Activated CD4-positive, alpha-beta T cell treated with anti-CD3 and anti-CD28 coated beads for 36 hours (primary cell): ENCODE data around the gene TBC1D10B. TPM values are rescaled to one million over a fixed set of nuclear protein-coding genes. Genes with fewer than 3 reads are reported as not detected.
A peak's percentile ranks its signal among the peaks of the same experiment; 100 is the strongest.

ENCODE experiments used
- ATAC-seq: fragments of 200-7000 bp; cut with Tn5 transposase; one replicate; pipeline ENCODE4 v1.10.0; 2021; ENCODE audit warnings: mild to moderate bottlenecking, moderate library complexity
- CTCF ChIA-PET: fragments of 350-600 bp; sonication (Branson Sonifier 250); formaldehyde crosslinking; loops from one replicate; lab custom pipeline; 2021; ENCODE audit warnings: antibody characterized with exemption; lab: Charles Lee
- POLR2A ChIA-PET: fragments of 350-600 bp; sonication (Branson Sonifier 250); formaldehyde crosslinking; loops from one replicate; lab custom pipeline; 2021; ENCODE audit warnings: antibody characterized with exemption, inconsistent platforms; lab: Charles Lee
- DNase-seq: peaks from one replicate; pipeline ENCODE4 v3.0.0-alpha.2; 2020
- H3K27ac Mint-ChIP-seq: one replicate; pipeline ENCODE4 v1.8.0; 2021; ENCODE audit warnings: mixed read lengths
- H3K27me3 Mint-ChIP-seq: one replicate; pipeline ENCODE4 v1.8.0; 2021; ENCODE audit warnings: mixed read lengths
- H3K36me3 Mint-ChIP-seq: one replicate; pipeline ENCODE4 v1.8.0; 2021; ENCODE audit warnings: low read depth, mixed read lengths
- H3K4me1 Mint-ChIP-seq: one replicate; pipeline ENCODE4 v1.8.0; 2021; ENCODE audit warnings: mixed read lengths
- H3K4me3 Mint-ChIP-seq: one replicate; pipeline ENCODE4 v1.8.0; 2021; ENCODE audit warnings: mild to moderate bottlenecking, moderate library complexity, mixed read lengths
- H3K9me3 Mint-ChIP-seq: one replicate; pipeline ENCODE4 v1.8.0; 2021; ENCODE audit warnings: low read depth, mixed read lengths
- intact Hi-C, 2 experiments: fragments of 100-400 bp; cut with DNase I in 1 of 2; cut with micrococcal nuclease in 1 of 2; formaldehyde crosslinking; loops; one replicate each; pipeline versions ENCODE4 v1.14.2 to v1.15.1; 2022 to 2024; cut with DNase I, micrococcal nuclease
- total RNA-seq, 2 experiments: library from RNA; stranded (reverse); gene quantifications; one replicate each; pipeline ENCODE4 v1.2.3, GENCODE V29; 2021

Gene TBC1D10B
- total RNA-seq, 2 experiments from 2014 or later = 38.1 to 43.4 TPM

DNA sequence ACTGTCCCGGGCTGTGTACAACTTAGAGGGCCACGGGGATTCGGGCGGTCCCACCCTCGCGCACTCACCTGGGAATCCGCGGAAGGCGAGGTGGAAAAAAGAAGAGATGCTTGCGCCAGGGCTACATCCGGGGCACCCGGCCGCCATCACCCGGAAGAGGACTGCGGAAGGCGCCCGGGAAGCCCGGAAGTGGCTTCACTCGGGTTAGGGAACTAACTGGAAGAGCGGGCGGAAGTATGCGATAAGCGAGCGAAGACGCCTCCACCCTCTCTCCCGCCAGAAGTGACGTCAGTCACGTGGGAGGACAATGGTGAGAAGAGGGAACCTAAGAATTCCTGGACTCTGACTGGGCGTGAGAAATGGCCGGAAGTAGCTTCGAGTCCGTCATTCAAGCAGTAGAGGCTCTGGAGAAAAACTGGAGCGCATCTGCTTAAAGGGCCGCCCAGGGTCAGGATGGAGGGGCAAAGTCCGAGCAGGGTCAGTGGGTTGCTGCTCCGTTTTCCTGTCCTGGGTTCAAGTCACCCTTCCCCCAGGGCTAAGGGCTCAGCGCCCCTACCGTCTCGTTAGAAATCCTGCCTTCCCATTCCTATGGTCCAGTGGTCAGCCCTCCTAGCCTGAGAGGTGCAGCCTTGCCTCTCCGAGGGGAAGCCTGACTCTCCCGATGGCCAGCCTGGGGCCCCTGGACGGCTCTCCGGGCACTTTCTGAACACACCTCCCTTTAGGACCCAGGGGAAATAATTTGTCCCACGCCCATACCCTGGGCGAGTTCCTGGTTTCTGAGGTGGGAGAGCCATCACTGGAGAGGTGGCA, 14.9 kb downstream of the TBC1D10B start, which contains the start of gene CD2BP2:
Gene CD2BP2 (minus strand): TSS at position 165 of the 810 bp plus-strand sequence. CDS start 627 bp downstream, outside the sequence.
- Mint-ChIP-seq H3K4me3 (peak within 1 kb of the TSS; percentile 90), H3K27me3 (no peaks in the 10 kb centered on the region), H3K4me1 (peaks cover 32% of the 10 kb centered on the region), H3K27ac (peak within 1 kb of the TSS; percentile 94), H3K36me3 (peaks cover 30% of the 10 kb centered on the region), H3K9me3 (no peaks in the 10 kb centered on the region)
- intact Hi-C loops = loop anchor here (1.0 to 2.0 kb wide), 6 partner anchors 15 to 52 kb away; partner anchors contain the start of genes TBC1D10B (in 2 of the 2), ZNF48 (in 1 of the 2) and ZNF771 (in 1 of the 2)
- peak; percentile 88 for ATAC-seq
- ChIA-PET POLR2A (interaction anchor here (0.5 to 1.1 kb wide), 3 partner anchors 27 to 189 kb away, joined by 3 to 9 read pairs (median 3); partner anchors contain the start of genes DCTPP1 and SEPTIN1), CTCF (interaction anchor here (0.6 to 2.1 kb wide), 8 partner anchors 9 to 785 kb away, joined by 3 to 9 read pairs (median 5); no protein-coding TSS in a partner anchor)
- peak; percentile 94 for DNase-seq

DNA sequence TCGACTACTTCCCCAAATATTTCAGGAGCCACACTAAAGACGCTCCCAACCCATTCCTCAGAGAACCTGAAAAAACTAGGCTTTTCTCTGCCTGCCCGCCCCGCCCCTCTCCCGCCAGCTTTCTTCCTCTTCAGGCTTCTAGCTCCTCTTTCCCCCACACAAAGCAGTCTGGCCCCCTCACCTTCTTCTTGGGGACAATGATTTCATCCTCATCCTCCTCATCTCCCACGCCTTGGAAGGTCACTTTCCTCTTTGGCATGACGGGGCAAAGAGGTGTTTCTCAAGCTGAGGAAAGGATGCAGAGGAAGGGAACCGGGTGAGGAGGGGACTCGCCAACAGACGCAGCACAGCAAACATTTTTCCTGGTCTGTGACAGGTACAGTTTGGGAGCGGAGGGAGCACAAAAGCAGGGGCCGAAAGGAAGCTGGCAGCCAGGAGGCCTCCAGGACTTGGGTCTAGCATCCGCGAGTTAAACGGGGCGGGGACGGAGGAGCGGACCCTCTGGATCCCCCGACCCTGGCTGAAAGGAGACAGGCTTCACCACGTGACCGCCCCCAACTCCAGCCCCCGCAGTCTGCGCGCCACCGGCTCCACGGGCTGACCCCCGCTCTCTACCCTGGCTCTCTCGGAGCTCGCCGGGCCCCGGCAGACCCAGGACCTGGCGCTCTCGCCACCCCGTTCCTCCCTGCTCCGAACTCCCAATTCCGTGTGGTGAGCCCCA, 15.7 kb downstream of the TBC1D10B start:
- Mint-ChIP-seq H3K27ac (peak overlapping the region; percentile 94), H3K9me3 (no peaks in the 10 kb centered on the region), H3K4me3 (peak overlapping the region; percentile 90), H3K4me1 (peaks cover 39% of the 10 kb centered on the region), H3K36me3 (peaks cover 32% of the 10 kb centered on the region), H3K27me3 (no peaks in the 10 kb centered on the region)
- intact Hi-C loops = loop anchor here (1.0 to 2.0 kb wide), 6 partner anchors 16 to 53 kb away; partner anchors contain the start of genes TBC1D10B (in 2 of the 2), ZNF48 (in 1 of the 2) and ZNF771 (in 1 of the 2)
- CTCF ChIA-PET = interaction anchor here (0.6 to 2.1 kb wide), 6 partner anchors 10 to 393 kb away, joined by 3 to 9 read pairs (median 4); no protein-coding TSS in a partner anchor
- POLR2A ChIA-PET = interaction anchor here (1.0 to 1.4 kb wide), 4 partner anchors 16 to 289 kb away, joined by 3 to 7 read pairs (median 4); partner anchors contain the start of genes ALDOA and DCTPP1
- DNase-seq = no peak
- ATAC-seq = peak; percentile 36

GRCh38 chr16:30353438-30354129, 16.7 kb downstream of the TBC1D10B start:
- DNase-seq (no peak), ATAC-seq (no peak)
- CTCF ChIA-PET = interaction anchor here (1.1 to 2.1 kb wide), 2 partner anchors 56 to 65 kb away, joined by 5 to 9 read pairs; no protein-coding TSS in a partner anchor
- Mint-ChIP-seq H3K27ac (peak overlapping the region; percentile 94), H3K9me3 (no peaks in the 10 kb centered on the region), H3K4me1 (peaks cover 41% of the 10 kb centered on the region), H3K4me3 (peak overlapping the region; percentile 90), H3K36me3 (peaks cover 34% of the 10 kb centered on the region), H3K27me3 (no peaks in the 10 kb centered on the region)
- POLR2A ChIA-PET = interaction anchor here (1.1 to 1.4 kb wide), 3 partner anchors 17 to 288 kb away, joined by 3 to 7 read pairs (median 4); partner anchors contain the start of gene ALDOA
- intact Hi-C loops = loop anchor here in 1 of 2 experiments (2.0 kb wide), 1 partner anchor 19 kb away; no protein-coding TSS in a partner anchor

DNA sequence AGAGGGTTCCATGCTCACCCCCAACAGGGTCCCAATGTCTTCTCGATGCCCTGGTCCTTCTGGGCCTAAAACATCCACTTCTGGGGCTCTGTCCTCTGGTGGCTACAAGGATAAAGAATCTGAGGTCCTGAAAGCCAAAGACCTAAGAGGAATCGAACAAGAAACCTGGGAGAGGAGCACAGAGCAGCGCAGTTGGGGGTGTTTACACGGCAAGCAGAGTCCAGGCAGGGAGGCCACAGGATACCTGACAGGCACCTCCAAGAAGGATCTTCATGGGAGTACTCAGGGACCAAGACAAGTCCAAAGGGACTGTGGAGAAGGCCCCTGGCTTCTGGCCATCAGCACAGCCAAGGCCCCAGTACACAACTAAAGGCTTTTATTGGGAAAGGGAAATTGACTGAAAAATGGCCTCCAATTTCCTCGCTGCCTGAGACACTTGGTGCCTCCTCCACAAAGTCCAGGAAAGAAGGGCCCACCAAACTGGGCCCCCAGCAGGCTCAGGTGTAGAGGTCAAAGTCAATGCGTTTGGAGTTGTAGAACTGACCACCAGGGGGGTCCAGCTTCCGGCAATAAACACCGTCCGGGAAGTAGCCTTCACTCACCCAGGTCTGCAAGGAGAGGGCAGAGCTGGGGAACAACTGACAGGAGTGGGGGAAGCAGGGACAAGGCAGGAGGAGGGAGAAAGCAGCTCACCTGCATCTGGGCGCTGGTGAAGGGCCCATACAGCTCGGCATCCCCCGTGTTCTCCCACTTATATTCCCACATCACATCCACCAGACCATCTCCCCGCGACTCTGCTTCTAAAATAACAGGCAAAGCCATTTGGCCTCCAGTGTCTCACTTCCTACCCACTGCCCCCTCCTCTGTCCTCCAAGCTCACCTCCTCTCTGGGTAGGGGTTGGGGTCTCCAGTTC, 17.5 kb downstream of the TBC1D10B start:
- no peaks in the 10 kb centered on the region for H3K9me3 Mint-ChIP-seq
- ATAC-seq (no peak), DNase-seq (no peak)
- H3K27ac Mint-ChIP-seq = peak overlapping the region; percentile 13
- POLR2A ChIA-PET = no interaction called here
- intact Hi-C loops = no loop called here
- H3K4me3 Mint-ChIP-seq = peak overlapping the region; percentile 24
- H3K27me3 Mint-ChIP-seq = no peaks in the 10 kb centered on the region
- H3K4me1 Mint-ChIP-seq = peaks cover 41% of the 10 kb centered on the region
- H3K36me3 Mint-ChIP-seq = peaks cover 31% of the 10 kb centered on the region
- CTCF ChIA-PET = interaction anchor here (2.1 kb wide), 1 partner anchor 56 kb away, joined by 9 read pairs; no protein-coding TSS in a partner anchor

- Mint-ChIP-seq H3K9me3 (no peaks in the 10 kb centered on the region), H3K4me3 (no peak overlapping the region), H3K36me3 (peaks cover 31% of the 10 kb centered on the region), H3K27me3 (no peaks in the 10 kb centered on the region), H3K4me1 (peaks cover 41% of the 10 kb centered on the region), H3K27ac (peak overlapping the region; percentile 55)
- ChIA-PET CTCF (interaction anchor here (0.6 to 0.7 kb wide), 2 partner anchors 8 to 14 kb away, joined by 3 read pairs; no protein-coding TSS in a partner anchor), POLR2A (interaction anchor here (0.9 kb wide), 1 partner anchor 19 kb away, joined by 5 read pairs; the partner anchor contains the start of gene TBC1D10B)
- no peak for ATAC-seq
- DNase-seq = no peak
- intact Hi-C loops = no loop called here
Observed at GRCh38 chr16:30351586-30352419, 18.5 kb downstream of the TBC1D10B start.

DNA sequence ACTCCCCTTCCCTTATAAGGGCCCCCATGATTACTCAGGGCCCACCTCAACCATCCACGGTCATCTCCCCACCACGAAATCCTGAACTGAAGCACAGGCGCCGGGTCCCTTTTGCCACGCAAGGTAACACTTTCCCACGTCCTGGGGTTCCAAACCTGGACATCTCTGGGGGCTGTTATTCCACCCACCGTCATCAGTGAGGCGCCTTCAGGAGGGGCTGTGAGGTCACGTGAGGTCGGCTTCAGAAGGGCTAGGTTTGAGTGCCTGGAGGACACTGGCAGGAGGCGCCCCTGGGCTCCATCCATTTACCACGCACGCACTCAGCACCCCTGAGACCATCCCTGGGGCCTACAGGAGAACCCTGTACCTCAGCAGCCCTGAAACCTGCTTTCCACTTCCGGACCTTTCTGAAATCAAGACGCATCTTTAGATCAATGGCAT, 19.3 kb downstream of the TBC1D10B start:
- POLR2A ChIA-PET = interaction anchor here (0.9 kb wide), 1 partner anchor 20 kb away, joined by 5 read pairs; the partner anchor contains the start of gene TBC1D10B
- Mint-ChIP-seq H3K4me3 (no peak overlapping the region), H3K36me3 (peaks cover 31% of the 10 kb centered on the region), H3K27ac (peak overlapping the region; percentile 85), H3K4me1 (peaks cover 37% of the 10 kb centered on the region), H3K9me3 (no peaks in the 10 kb centered on the region), H3K27me3 (no peaks in the 10 kb centered on the region)
- no peak for ATAC-seq
- no peak for DNase-seq
- CTCF ChIA-PET = interaction anchor here (1.4 kb wide), 1 partner anchor 20 kb away, joined by 4 read pairs; the partner anchor contains the start of gene TBC1D10B
- intact Hi-C loops = no loop called here

DNA sequence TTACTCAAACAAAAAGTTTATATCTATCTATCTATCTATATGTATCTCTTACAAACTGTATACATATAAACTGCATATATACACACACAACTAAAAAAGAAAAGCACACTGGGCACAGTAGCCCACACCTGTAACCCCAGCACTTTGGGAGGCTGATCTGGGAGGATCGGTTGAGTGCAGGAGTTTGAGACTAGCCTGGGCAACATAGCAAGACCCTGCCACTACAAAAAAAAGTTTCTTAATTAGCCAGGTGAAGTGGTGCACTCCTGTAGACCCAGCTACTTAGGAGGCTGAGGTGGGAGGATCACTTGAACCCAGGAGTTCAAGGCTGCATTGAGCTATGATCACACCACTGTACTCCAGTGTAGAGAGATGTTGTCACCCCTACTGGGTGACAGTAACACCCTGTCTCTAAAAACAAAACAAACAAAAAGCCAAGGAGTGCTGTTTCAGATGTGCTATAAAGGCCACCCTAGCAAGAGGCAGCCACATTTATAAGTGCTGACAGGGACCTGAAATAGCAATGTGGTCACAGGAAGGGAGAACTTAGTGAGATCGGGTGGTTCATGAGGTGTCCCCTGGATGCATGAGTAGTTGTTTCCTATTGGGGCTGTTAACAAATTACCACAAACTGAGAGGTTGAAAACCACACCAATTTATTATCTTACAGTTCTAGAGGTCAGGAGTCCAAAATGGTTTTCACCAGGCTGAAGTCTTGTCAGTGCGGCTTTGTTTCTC, 20.0 kb downstream of the TBC1D10B start:
- H3K27ac Mint-ChIP-seq = peak overlapping the region; percentile 85
- no peaks in the 10 kb centered on the region for H3K9me3 Mint-ChIP-seq
- POLR2A ChIA-PET = no interaction called here
- CTCF ChIA-PET = interaction anchor here (0.6 to 1.4 kb wide), 3 partner anchors 20 to 80 kb away, joined by 4 read pairs; partner anchors contain the start of genes DCTPP1 and TBC1D10B
- H3K27me3 Mint-ChIP-seq = no peaks in the 10 kb centered on the region
- intact Hi-C loops = no loop called here
- peaks cover 31% of the 10 kb centered on the region for H3K36me3 Mint-ChIP-seq
- DNase-seq = peak; percentile 45
- peak; percentile 40 for ATAC-seq
- H3K4me1 Mint-ChIP-seq = peaks cover 36% of the 10 kb centered on the region
- H3K4me3 Mint-ChIP-seq = no peak overlapping the region

- H3K27ac Mint-ChIP-seq = peak overlapping the region; percentile 63
- no peak for DNase-seq
- no peak for ATAC-seq
- no peak overlapping the region for H3K4me3 Mint-ChIP-seq
- H3K4me1 Mint-ChIP-seq = peaks cover 36% of the 10 kb centered on the region
- CTCF ChIA-PET = interaction anchor here (0.6 to 1.4 kb wide), 3 partner anchors 21 to 80 kb away, joined by 4 read pairs; partner anchors contain the start of genes DCTPP1 and TBC1D10B
- intact Hi-C loops = no loop called here
- H3K9me3 Mint-ChIP-seq = no peaks in the 10 kb centered on the region
- POLR2A ChIA-PET = interaction anchor here (0.7 kb wide), 1 partner anchor 126 kb away, joined by 4 read pairs; no protein-coding TSS in a partner anchor
- H3K27me3 Mint-ChIP-seq = no peaks in the 10 kb centered on the region
- H3K36me3 Mint-ChIP-seq = peaks cover 31% of the 10 kb centered on the region
Observed at GRCh38 chr16:30349675-30350074, 20.6 kb downstream of the TBC1D10B start.
